Measurements from ENCODE around the gene ZNF578. TPM values are rescaled to one million over a fixed set of nuclear protein-coding genes. Genes with fewer than 3 reads are reported as not detected.
"Not testable (repeated sequence)": the region's sequence is repeated elsewhere in the genome, so short reads cannot be mapped to it uniquely, and the experiment has no call there.

Gene ZNF578
- total and polyA plus RNA-seq, 2 donors (not counting 3 experiments of a cell fraction or from before 2014, with no cell fraction given), result 0.46 to 1.00 TPM

GRCh38 chr19:52557231-52557995 lies 104.1 kb downstream of the ZNF578 start:
- Histone ChIP-seq H4K20me1 (replicated peaks; ENCODE audit: control insufficient read depth, extremely low read depth, insufficient read depth, low read length) (no peaks in the 10 kb centered on the region), H3K36me3 (ENCODE audit: control insufficient read depth in 2 of 2, extremely low read depth in 1 of 2, insufficient read depth in 2 of 2, low read length in 2 of 2) (peaks cover 3 to 8% of the 10 kb centered on the region in 2 experiments), H3K27me3 (ENCODE audit: control insufficient read depth in 2 of 2, insufficient read depth in 2 of 2, low read length in 2 of 2) (no peaks in the 10 kb centered on the region), H3K4me3 (replicated peaks in 1 of 3; ENCODE audit: insufficient read depth in 1 of 3, low read depth in 1 of 3, low read length in 3 of 3) (no peak overlapping the region), H3K9ac (replicated peaks; ENCODE audit: extremely low read depth, insufficient read depth, low read length) (no peak overlapping the region), H3K9me3 (replicated peaks; ENCODE audit: control insufficient read depth, insufficient read depth, low read length) (peaks cover 17% of the 10 kb centered on the region), H3K79me2 (ENCODE audit: control insufficient read depth, insufficient read depth, low read length) (no peaks in the 10 kb centered on the region), H3K9me1 (replicated peaks; ENCODE audit: control insufficient read depth, extremely low read depth, insufficient read depth, low read length) (no peaks in the 10 kb centered on the region), H3K27ac (ENCODE audit: insufficient read depth, low read depth, low read length) (no peak overlapping the region), H3K4me2 (ENCODE audit: insufficient read depth, low read length) (no peak overlapping the region), H3K4me1 (ENCODE audit: control insufficient read depth, extremely low read depth, insufficient read depth, low read length) (no peaks in the 10 kb centered on the region), H2AFZ (ENCODE audit: low read depth, low read length) (no peak overlapping the region)
- dilution Hi-C loops (cut with MboI; ENCODE audit: extremely low pct_ligation_motif_present, low sequenced_read_pairs) (no loop called here), intact Hi-C loops (cut with micrococcal nuclease) (no loop called here)
- FAIRE-seq, result no peak
- no peak for TF ChIP-seq MAX (IDR thresholded peaks at IDR 0.05; ENCODE audit: insufficient read depth, insufficient read length)
- no peak for TF ChIP-seq MYC (IDR thresholded peaks at IDR 0.05; ENCODE audit: low read depth, low read length)
- no peak for TF ChIP-seq POLR2AphosphoS5 (IDR thresholded peaks at IDR 0.05; ENCODE audit: insufficient read depth, low read depth, low read length)
- TF ChIP-seq POLR2A (IDR thresholded peaks at IDR 0.05; ENCODE audit: low read depth, low read length), result no peak
- no peak for TF ChIP-seq GATA2 (IDR thresholded peaks at IDR 0.05; ENCODE audit: insufficient read depth, insufficient read length, low read depth, low read length)
- no peak for TF ChIP-seq JUN (IDR thresholded peaks at IDR 0.05; ENCODE audit: borderline replicate concordance, insufficient read depth, insufficient read length, low read depth)
- no peak for TF ChIP-seq CTCF (IDR thresholded peaks at IDR 0.05; ENCODE audit: extremely low read depth in 1 of 2, insufficient read depth in 1 of 2, low read depth in 1 of 2, low read length in 2 of 2)
- no TSS peak for BruUV-seq (replicated peaks)
- ChIA-PET POLR2A (no interaction called here), CTCF (no interaction called here)
- no peak for DNase-seq (ENCODE audit: low read depth, low spot score)

GRCh38 chr19:52558732-52559445 lies 105.5 kb downstream of the ZNF578 start:
- H3K36me3 ChIP-seq (ENCODE audit: control insufficient read depth in 2 of 2, extremely low read depth in 1 of 2, insufficient read depth in 2 of 2, low read length in 2 of 2); H3K4me3 ChIP-seq (replicated peaks in 1 of 3; ENCODE audit: insufficient read depth in 1 of 3, low read depth in 1 of 3, low read length in 3 of 3); dilution Hi-C loops (cut with MboI; ENCODE audit: extremely low pct_ligation_motif_present, low sequenced_read_pairs); H3K27me3 ChIP-seq (ENCODE audit: control insufficient read depth in 2 of 2, insufficient read depth in 2 of 2, low read length in 2 of 2); DNase-seq (ENCODE audit: low read depth, low spot score); BruUV-seq (replicated peaks); CTCF ChIA-PET; FAIRE-seq; intact Hi-C loops (cut with micrococcal nuclease); H3K79me2 ChIP-seq (ENCODE audit: control insufficient read depth, insufficient read depth, low read length); H3K4me1 ChIP-seq (ENCODE audit: control insufficient read depth, extremely low read depth, insufficient read depth, low read length); H3K9me1 ChIP-seq (replicated peaks; ENCODE audit: control insufficient read depth, extremely low read depth, insufficient read depth, low read length); H3K4me2 ChIP-seq (ENCODE audit: insufficient read depth, low read length); H3K27ac ChIP-seq (ENCODE audit: insufficient read depth, low read depth, low read length); H3K9ac ChIP-seq (replicated peaks; ENCODE audit: extremely low read depth, insufficient read depth, low read length); POLR2A ChIA-PET; H2AFZ ChIP-seq (ENCODE audit: low read depth, low read length); H4K20me1 ChIP-seq (replicated peaks; ENCODE audit: control insufficient read depth, extremely low read depth, insufficient read depth, low read length): not testable (repeated sequence)
- H3K9me3 ChIP-seq (replicated peaks; ENCODE audit: control insufficient read depth, insufficient read depth, low read length), result peaks cover 14% of the 10 kb centered on the region

- dilution Hi-C loops (cut with MboI; ENCODE audit: extremely low pct_ligation_motif_present, low sequenced_read_pairs); POLR2A ChIA-PET; H2AFZ ChIP-seq (ENCODE audit: low read depth, low read length); DNase-seq (ENCODE audit: low read depth, low spot score); H3K27me3 ChIP-seq (ENCODE audit: control insufficient read depth in 2 of 2, insufficient read depth in 2 of 2, low read length in 2 of 2); H3K36me3 ChIP-seq (ENCODE audit: control insufficient read depth in 2 of 2, extremely low read depth in 1 of 2, insufficient read depth in 2 of 2, low read length in 2 of 2); BruUV-seq (replicated peaks); H3K9ac ChIP-seq (replicated peaks; ENCODE audit: extremely low read depth, insufficient read depth, low read length); intact Hi-C loops (cut with micrococcal nuclease); H3K4me2 ChIP-seq (ENCODE audit: insufficient read depth, low read length); H4K20me1 ChIP-seq (replicated peaks; ENCODE audit: control insufficient read depth, extremely low read depth, insufficient read depth, low read length); CTCF ChIA-PET; H3K27ac ChIP-seq (ENCODE audit: insufficient read depth, low read depth, low read length); H3K9me1 ChIP-seq (replicated peaks; ENCODE audit: control insufficient read depth, extremely low read depth, insufficient read depth, low read length); H3K9me3 ChIP-seq (replicated peaks; ENCODE audit: control insufficient read depth, insufficient read depth, low read length); FAIRE-seq; H3K79me2 ChIP-seq (ENCODE audit: control insufficient read depth, insufficient read depth, low read length); H3K4me1 ChIP-seq (ENCODE audit: control insufficient read depth, extremely low read depth, insufficient read depth, low read length); H3K4me3 ChIP-seq (replicated peaks in 1 of 3; ENCODE audit: insufficient read depth in 1 of 3, low read depth in 1 of 3, low read length in 3 of 3): not testable (repeated sequence)
Measured at GRCh38 chr19:52561611-52562010, 108.3 kb downstream of the ZNF578 start.
